ENCODE data around the gene HHIP. TPM values are rescaled to one million over a fixed set of nuclear protein-coding genes. Genes with fewer than 3 reads are reported as not detected.

HHIP gene
- total and polyA plus RNA-seq, 2 donors (not counting 1 experiment from before 2014, with no cell fraction given) = under 0.01 to 0.59 TPM

- Histone ChIP-seq H3K4me2 (ENCODE audit: extremely low read depth, insufficient read depth, low read length) (no peak overlapping the region), H2AFZ (ENCODE audit: low read length) (no peak overlapping the region), H3K9me3 (ENCODE audit: control insufficient read depth, insufficient read depth, low read depth, low read length) (no peaks in the 10 kb centered on the region), H3K36me3 (ENCODE audit: control insufficient read depth, insufficient read depth, low read length) (no peaks in the 10 kb centered on the region), H4K20me1 (ENCODE audit: control insufficient read depth, extremely low read depth, insufficient read depth, low read length) (no peaks in the 10 kb centered on the region), H3K4me3 (replicated peaks in 1 of 4; ENCODE audit: control extremely low read depth in 1 of 4, insufficient read depth in 1 of 4, low read depth in 3 of 4, low read length in 4 of 4) (no peak overlapping the region), H3K27ac (ENCODE audit: insufficient read depth, low read length) (no peak overlapping the region), H3K79me2 (ENCODE audit: control insufficient read depth, insufficient read depth, low read length) (no peaks in the 10 kb centered on the region), H3K9ac (ENCODE audit: insufficient read depth, low read length) (no peak overlapping the region), H3K4me1 (ENCODE audit: control insufficient read depth, extremely low read depth, insufficient read depth, low read length) (no peaks in the 10 kb centered on the region), H3K27me3 (ENCODE audit: control insufficient read depth, insufficient read depth, low read length) (no peaks in the 10 kb centered on the region)
- no peak for DNase-seq (ENCODE audit: low read depth in 2 of 2)
- TF ChIP-seq CTCF (conservative IDR thresholded peaks at IDR 0.05 in 1 of 2, IDR thresholded peaks at IDR 0.05 in 1 of 2; ENCODE audit: low read depth in 1 of 2, low read length in 2 of 2) (no peak), EZH2 (IDR thresholded peaks at IDR 0.05; ENCODE audit: low read length, missing control alignments) (no peak)
These were observed 24.3 kb upstream of the HHIP start for GRCh38 chr4:144621681-144622080.

GRCh38 chr4:144627663-144628076, 18.3 kb upstream of the HHIP start:
- H3K9ac ChIP-seq (ENCODE audit: insufficient read depth, low read length) = no peak overlapping the region
- no peaks in the 10 kb centered on the region for H3K27me3 ChIP-seq (ENCODE audit: control insufficient read depth, insufficient read depth, low read length)
- H2AFZ ChIP-seq (ENCODE audit: low read length) = no peak overlapping the region
- TF ChIP-seq CTCF (conservative IDR thresholded peaks at IDR 0.05 in 1 of 2, IDR thresholded peaks at IDR 0.05 in 1 of 2; ENCODE audit: low read depth in 1 of 2, low read length in 2 of 2) (no peak), EZH2 (IDR thresholded peaks at IDR 0.05; ENCODE audit: low read length, missing control alignments) (no peak)
- H3K4me3 ChIP-seq (replicated peaks in 1 of 4; ENCODE audit: control extremely low read depth in 1 of 4, insufficient read depth in 1 of 4, low read depth in 3 of 4, low read length in 4 of 4) = no peak overlapping the region
- H4K20me1 ChIP-seq (ENCODE audit: control insufficient read depth, extremely low read depth, insufficient read depth, low read length) = no peaks in the 10 kb centered on the region
- H3K4me1 ChIP-seq (ENCODE audit: control insufficient read depth, extremely low read depth, insufficient read depth, low read length) = no peaks in the 10 kb centered on the region
- DNase-seq (ENCODE audit: low read depth in 2 of 2) = peak in 1 of 2 donors; percentile 84
- H3K79me2 ChIP-seq (ENCODE audit: control insufficient read depth, insufficient read depth, low read length) = no peaks in the 10 kb centered on the region
- no peaks in the 10 kb centered on the region for H3K9me3 ChIP-seq (ENCODE audit: control insufficient read depth, insufficient read depth, low read depth, low read length)
- H3K36me3 ChIP-seq (ENCODE audit: control insufficient read depth, insufficient read depth, low read length) = no peaks in the 10 kb centered on the region
- H3K27ac ChIP-seq (ENCODE audit: insufficient read depth, low read length) = no peak overlapping the region
- no peak overlapping the region for H3K4me2 ChIP-seq (ENCODE audit: extremely low read depth, insufficient read depth, low read length)

GRCh38 chr4:144633215-144633614, 12.7 kb upstream of the HHIP start:
- H3K79me2 ChIP-seq (ENCODE audit: control insufficient read depth, insufficient read depth, low read length) = no peaks in the 10 kb centered on the region
- H3K4me1 ChIP-seq (ENCODE audit: control insufficient read depth, extremely low read depth, insufficient read depth, low read length) = no peaks in the 10 kb centered on the region
- H3K27ac ChIP-seq (ENCODE audit: insufficient read depth, low read length) = no peak overlapping the region
- TF ChIP-seq EZH2 (IDR thresholded peaks at IDR 0.05; ENCODE audit: low read length, missing control alignments) (no peak), CTCF (conservative IDR thresholded peaks at IDR 0.05 in 1 of 2, IDR thresholded peaks at IDR 0.05 in 1 of 2; ENCODE audit: low read depth in 1 of 2, low read length in 2 of 2) (no peak)
- H3K9ac ChIP-seq (ENCODE audit: insufficient read depth, low read length) = no peak overlapping the region
- no peaks in the 10 kb centered on the region for H3K27me3 ChIP-seq (ENCODE audit: control insufficient read depth, insufficient read depth, low read length)
- H3K36me3 ChIP-seq (ENCODE audit: control insufficient read depth, insufficient read depth, low read length) = no peaks in the 10 kb centered on the region
- no peaks in the 10 kb centered on the region for H4K20me1 ChIP-seq (ENCODE audit: control insufficient read depth, extremely low read depth, insufficient read depth, low read length)
- DNase-seq (ENCODE audit: low read depth in 2 of 2) = no peak
- H2AFZ ChIP-seq (ENCODE audit: low read length) = no peak overlapping the region
- no peaks in the 10 kb centered on the region for H3K9me3 ChIP-seq (ENCODE audit: control insufficient read depth, insufficient read depth, low read depth, low read length)
- no peak overlapping the region for H3K4me3 ChIP-seq (replicated peaks in 1 of 4; ENCODE audit: control extremely low read depth in 1 of 4, insufficient read depth in 1 of 4, low read depth in 3 of 4, low read length in 4 of 4)
- H3K4me2 ChIP-seq (ENCODE audit: extremely low read depth, insufficient read depth, low read length) = no peak overlapping the region
